Activated CD4-positive, alpha-beta T cell treated with anti-CD3 and anti-CD28 coated beads, Interleukin-2, Interleukin-4, amounts not matched to agents 100 ng/mL and 50 ng/mL, durations not matched to agents 16 hours and 8 hours (primary cell): Measurements from ENCODE around the gene CFAP126.
"Not testable (repeated sequence)": the region's sequence is repeated elsewhere in the genome, so short reads cannot be mapped to it uniquely, and the experiment has no call there.

Experiments
- DNase-seq: peaks from one replicate; pipeline ENCODE4 v3.0.0-alpha.2; 2020; ENCODE audit warnings: low spot score

CFAP126 gene

GRCh38 chr1:161381707-161382106 is 14.0 kb upstream of the CFAP126 start:
- no peak for DNase-seq

GRCh38 chr1:161379071-161379470 is 11.4 kb upstream of the CFAP126 start:
- DNase-seq, result no peak

GRCh38 chr1:161378014-161378413 is 10.3 kb upstream of the CFAP126 start:
- DNase-seq, result no peak

GRCh38 chr1:161374373-161374772 is 6.7 kb upstream of the CFAP126 start:
- DNase-seq, result no peak

GRCh38 chr1:161373442-161373841 is 5.8 kb upstream of the CFAP126 start:
- no peak for DNase-seq

- no peak for DNase-seq
Measured at GRCh38 chr1:161365207-161365606, 2.5 kb downstream of the CFAP126 start.

- DNase-seq, result no peak
Measured at GRCh38 chr1:161364332-161364731, 3.3 kb downstream of the CFAP126 start.

GRCh38 chr1:161359291-161359690 is 8.4 kb downstream of the CFAP126 start:
- DNase-seq, result no peak

- DNase-seq, result no peak
Measured at GRCh38 chr1:161357073-161357472, 10.6 kb downstream of the CFAP126 start.

- DNase-seq, result peak; percentile 34
Measured at GRCh38 chr1:161351482-161351881, 16.2 kb downstream of the CFAP126 start.

GRCh38 chr1:161350671-161351070 is 17.0 kb downstream of the CFAP126 start:
- no peak for DNase-seq

GRCh38 chr1:161342821-161343220 is 24.9 kb downstream of the CFAP126 start:
- DNase-seq, result no peak

GRCh38 chr1:161342177-161342576 is 25.5 kb downstream of the CFAP126 start:
- no peak for DNase-seq

GRCh38 chr1:161335796-161336195 is 31.9 kb downstream of the CFAP126 start:
- no peak for DNase-seq

GRCh38 chr1:161333166-161333565 is 34.5 kb downstream of the CFAP126 start:
- no peak for DNase-seq

GRCh38 chr1:161330346-161330745 is 37.3 kb downstream of the CFAP126 start:
- no peak for DNase-seq

GRCh38 chr1:161324020-161324419 is 43.7 kb downstream of the CFAP126 start:
- no peak for DNase-seq

- not testable (repeated sequence) for DNase-seq
Measured at GRCh38 chr1:161315841-161316674, 51.6 kb downstream of the CFAP126 start.
